ENCODE data around the gene SMU1. TPM values are rescaled to one million over a fixed set of nuclear protein-coding genes. Genes with fewer than 3 reads are reported as not detected.

Gene SMU1
- total and polyA plus RNA-seq, 2 of the 13 experiments (the other 11 are each of a cell fraction or from before 2014, with no cell fraction given) = 12.9 to 36.6 TPM

- no peak for TF ChIP-seq ZHX2 (IDR thresholded peaks at IDR 0.05; ENCODE audit: low read depth)
- TF ChIP-seq ZHX2 (CRISPR knock-in tag; IDR thresholded peaks at IDR 0.05; ENCODE audit: borderline replicate concordance) = no peak
- TF ChIP-seq, protein P1, sequence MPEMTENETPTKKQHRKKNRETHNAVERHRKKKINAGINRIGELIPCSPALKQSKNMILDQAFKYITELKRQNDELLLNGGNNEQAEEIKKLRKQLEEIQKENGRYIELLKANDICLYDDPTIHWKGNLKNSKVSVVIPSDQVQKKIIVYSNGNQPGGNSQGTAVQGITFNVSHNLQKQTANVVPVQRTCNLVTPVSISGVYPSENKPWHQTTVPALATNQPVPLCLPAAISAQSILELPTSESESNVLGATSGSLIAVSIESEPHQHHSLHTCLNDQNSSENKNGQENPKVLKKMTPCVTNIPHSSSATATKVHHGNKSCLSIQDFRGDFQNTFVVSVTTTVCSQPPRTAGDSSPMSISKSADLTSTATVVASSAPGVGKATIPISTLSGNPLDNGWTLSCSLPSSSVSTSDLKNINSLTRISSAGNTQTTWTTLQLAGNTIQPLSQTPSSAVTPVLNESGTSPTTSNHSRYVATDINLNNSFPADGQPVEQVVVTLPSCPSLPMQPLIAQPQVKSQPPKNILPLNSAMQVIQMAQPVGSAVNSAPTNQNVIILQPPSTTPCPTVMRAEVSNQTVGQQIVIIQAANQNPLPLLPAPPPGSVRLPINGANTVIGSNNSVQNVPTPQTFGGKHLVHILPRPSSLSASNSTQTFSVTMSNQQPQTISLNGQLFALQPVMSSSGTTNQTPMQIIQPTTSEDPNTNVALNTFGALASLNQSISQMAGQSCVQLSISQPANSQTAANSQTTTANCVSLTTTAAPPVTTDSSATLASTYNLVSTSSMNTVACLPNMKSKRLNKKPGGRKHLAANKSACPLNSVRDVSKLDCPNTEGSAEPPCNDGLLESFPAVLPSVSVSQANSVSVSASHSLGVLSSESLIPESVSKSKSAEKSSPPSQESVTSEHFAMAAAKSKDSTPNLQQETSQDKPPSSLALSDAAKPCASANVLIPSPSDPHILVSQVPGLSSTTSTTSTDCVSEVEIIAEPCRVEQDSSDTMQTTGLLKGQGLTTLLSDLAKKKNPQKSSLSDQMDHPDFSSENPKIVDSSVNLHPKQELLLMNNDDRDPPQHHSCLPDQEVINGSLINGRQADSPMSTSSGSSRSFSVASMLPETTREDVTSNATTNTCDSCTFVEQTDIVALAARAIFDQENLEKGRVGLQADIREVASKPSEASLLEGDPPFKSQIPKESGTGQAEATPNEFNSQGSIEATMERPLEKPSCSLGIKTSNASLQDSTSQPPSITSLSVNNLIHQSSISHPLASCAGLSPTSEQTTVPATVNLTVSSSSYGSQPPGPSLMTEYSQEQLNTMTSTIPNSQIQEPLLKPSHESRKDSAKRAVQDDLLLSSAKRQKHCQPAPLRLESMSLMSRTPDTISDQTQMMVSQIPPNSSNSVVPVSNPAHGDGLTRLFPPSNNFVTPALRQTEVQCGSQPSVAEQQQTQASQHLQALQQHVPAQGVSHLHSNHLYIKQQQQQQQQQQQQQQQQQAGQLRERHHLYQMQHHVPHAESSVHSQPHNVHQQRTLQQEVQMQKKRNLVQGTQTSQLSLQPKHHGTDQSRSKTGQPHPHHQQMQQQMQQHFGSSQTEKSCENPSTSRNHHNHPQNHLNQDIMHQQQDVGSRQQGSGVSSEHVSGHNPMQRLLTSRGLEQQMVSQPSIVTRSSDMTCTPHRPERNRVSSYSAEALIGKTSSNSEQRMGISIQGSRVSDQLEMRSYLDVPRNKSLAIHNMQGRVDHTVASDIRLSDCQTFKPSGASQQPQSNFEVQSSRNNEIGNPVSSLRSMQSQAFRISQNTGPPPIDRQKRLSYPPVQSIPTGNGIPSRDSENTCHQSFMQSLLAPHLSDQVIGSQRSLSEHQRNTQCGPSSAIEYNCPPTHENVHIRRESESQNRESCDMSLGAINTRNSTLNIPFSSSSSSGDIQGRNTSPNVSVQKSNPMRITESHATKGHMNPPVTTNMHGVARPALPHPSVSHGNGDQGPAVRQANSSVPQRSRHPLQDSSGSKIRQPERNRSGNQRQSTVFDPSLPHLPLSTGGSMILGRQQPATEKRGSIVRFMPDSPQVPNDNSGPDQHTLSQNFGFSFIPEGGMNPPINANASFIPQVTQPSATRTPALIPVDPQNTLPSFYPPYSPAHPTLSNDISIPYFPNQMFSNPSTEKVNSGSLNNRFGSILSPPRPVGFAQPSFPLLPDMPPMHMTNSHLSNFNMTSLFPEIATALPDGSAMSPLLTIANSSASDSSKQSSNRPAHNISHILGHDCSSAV (CRISPR knock-in tag; IDR thresholded peaks at IDR 0.05; ENCODE audit: borderline replicate concordance) = 0 out of 2 replicates have a peak, but pooled peaks have one; percentile 8
- TF ChIP-seq ZNF329 (CRISPR knock-in tag; IDR thresholded peaks at IDR 0.05; ENCODE audit: low read depth) = 0 out of 2 replicates have a peak, but pooled peaks have one; percentile 1
- TF ChIP-seq HNRNPK (IDR thresholded peaks at IDR 0.05; ENCODE audit: low read depth, low read length, poor library complexity, severe bottlenecking) = peak; percentile 11
- no peak for TF ChIP-seq KMT2B (CRISPR knock-in tag; IDR thresholded peaks at IDR 0.05)
- TF ChIP-seq, protein P2, sequence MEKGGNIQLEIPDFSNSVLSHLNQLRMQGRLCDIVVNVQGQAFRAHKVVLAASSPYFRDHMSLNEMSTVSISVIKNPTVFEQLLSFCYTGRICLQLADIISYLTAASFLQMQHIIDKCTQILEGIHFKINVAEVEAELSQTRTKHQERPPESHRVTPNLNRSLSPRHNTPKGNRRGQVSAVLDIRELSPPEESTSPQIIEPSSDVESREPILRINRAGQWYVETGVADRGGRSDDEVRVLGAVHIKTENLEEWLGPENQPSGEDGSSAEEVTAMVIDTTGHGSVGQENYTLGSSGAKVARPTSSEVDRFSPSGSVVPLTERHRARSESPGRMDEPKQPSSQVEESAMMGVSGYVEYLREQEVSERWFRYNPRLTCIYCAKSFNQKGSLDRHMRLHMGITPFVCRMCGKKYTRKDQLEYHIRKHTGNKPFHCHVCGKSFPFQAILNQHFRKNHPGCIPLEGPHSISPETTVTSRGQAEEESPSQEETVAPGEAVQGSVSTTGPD (CRISPR knock-in tag; IDR thresholded peaks at IDR 0.05) = peak; percentile 64; the same call in 1 of the 2 replicates
- no peak for TF ChIP-seq POGZ (CRISPR knock-in tag; IDR thresholded peaks at IDR 0.05)
- TF ChIP-seq SAP130 (CRISPR knock-in tag; IDR thresholded peaks at IDR 0.05; ENCODE audit: low read depth) = peak; percentile 65
- peak; percentile 100 for TF ChIP-seq IRF2 (CRISPR knock-in tag; IDR thresholded peaks at IDR 0.05)
Observed at GRCh38 chr9:33025572-33026342, 50.7 kb downstream of the SMU1 start (continued).
